ENCODE data around the gene PRR18.

- TF ChIP-seq CTCF (IDR thresholded peaks at IDR 0.05; ENCODE audit: low read depth, low read length): no peak
- TF ChIP-seq MAX (IDR thresholded peaks at IDR 0.05; ENCODE audit: low read depth, low read length): no peak
- no peak for TF ChIP-seq POLR2A (IDR thresholded peaks at IDR 0.05; ENCODE audit: extremely low read depth, insufficient read length)
Observed at GRCh38 chr6:166277892-166278578, 30.2 kb downstream of the PRR18 start.

Data from NB4 (cell line).